Measurements from ENCODE around the gene HP1BP3. TPM values are rescaled to one million over a fixed set of nuclear protein-coding genes. Genes with fewer than 3 reads are reported as not detected.

Gene HP1BP3
- total RNA-seq, 1 experiment from 2014 or later = 207 TPM

DNA sequence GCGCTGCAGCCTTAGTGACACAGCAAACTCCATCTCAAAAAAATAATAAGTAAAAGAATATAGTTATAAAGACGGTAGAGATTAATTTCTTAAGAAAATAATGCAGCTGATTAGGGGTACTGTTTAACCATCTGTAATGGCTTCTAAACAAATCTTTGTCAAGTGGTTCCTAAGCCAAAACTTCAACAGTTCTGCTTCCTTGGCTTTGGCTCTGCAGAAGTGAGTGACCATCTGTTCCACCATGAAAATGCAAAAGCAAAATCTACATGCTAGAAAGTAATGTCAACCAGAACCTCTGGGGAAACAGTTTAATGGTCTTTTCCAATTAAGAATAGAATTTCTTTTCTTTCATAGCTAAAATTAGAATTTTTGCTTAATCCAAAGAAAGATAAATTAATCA lies 46.3 kb downstream of the HP1BP3 start:
- no peak for TF ChIP-seq EGR1 (IDR thresholded peaks at IDR 0.05; ENCODE audit: low read depth)
- no peak for TF ChIP-seq ZNF274 (IDR thresholded peaks at IDR 0.05; ENCODE audit: low read depth, low read length)
- TF ChIP-seq CEBPB (IDR thresholded peaks at IDR 0.05; ENCODE audit: low read depth) = no peak
- TF ChIP-seq, protein P1, sequence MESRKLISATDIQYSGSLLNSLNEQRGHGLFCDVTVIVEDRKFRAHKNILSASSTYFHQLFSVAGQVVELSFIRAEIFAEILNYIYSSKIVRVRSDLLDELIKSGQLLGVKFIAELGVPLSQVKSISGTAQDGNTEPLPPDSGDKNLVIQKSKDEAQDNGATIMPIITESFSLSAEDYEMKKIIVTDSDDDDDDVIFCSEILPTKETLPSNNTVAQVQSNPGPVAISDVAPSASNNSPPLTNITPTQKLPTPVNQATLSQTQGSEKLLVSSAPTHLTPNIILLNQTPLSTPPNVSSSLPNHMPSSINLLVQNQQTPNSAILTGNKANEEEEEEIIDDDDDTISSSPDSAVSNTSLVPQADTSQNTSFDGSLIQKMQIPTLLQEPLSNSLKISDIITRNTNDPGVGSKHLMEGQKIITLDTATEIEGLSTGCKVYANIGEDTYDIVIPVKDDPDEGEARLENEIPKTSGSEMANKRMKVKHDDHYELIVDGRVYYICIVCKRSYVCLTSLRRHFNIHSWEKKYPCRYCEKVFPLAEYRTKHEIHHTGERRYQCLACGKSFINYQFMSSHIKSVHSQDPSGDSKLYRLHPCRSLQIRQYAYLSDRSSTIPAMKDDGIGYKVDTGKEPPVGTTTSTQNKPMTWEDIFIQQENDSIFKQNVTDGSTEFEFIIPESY (IDR thresholded peaks at IDR 0.05; ENCODE audit: extremely low read depth, insufficient replicate concordance, low read length) = no peak
- TF ChIP-seq SP1 (IDR thresholded peaks at IDR 0.05; ENCODE audit: low read depth) = no peak
- no peak for TF ChIP-seq JUND (IDR thresholded peaks at IDR 0.05)
- TF ChIP-seq EZH2phosphoT487 (IDR thresholded peaks at IDR 0.05; ENCODE audit: borderline replicate concordance) = no peak
- no peaks in the 10 kb centered on the region for H3K9me3 ChIP-seq (ENCODE audit: control insufficient read depth in 1 of 2, insufficient read depth in 1 of 2, low read depth in 1 of 2, low read length in 2 of 2)
- no peak overlapping the region for H3K9ac ChIP-seq (ENCODE audit: low read length)
- no TSS peak for BruUV-seq (replicated peaks)
- ChIA-PET RAD21 (ENCODE audit: low non-redundant PET in 1 of 2, low total read pairs in 2 of 2, uncharacterized antibody in 2 of 2, unreplicated experiment in 2 of 2) (no interaction called here), CTCF (interaction anchor here (1.2 kb wide), 1 partner anchor 44 kb away, joined by 3 read pairs; no protein-coding TSS in a partner anchor), POLR2A (no interaction called here)
- no peaks in the 10 kb centered on the region for H3K9me2 ChIP-seq (ENCODE audit: insufficient read depth)
- peaks cover 43 to 71% of the 10 kb centered on the region in 2 experiments for H3K36me3 ChIP-seq (ENCODE audit: control insufficient read depth in 1 of 2, insufficient read depth in 2 of 2, low read length in 2 of 2)
- H3K79me2 ChIP-seq (ENCODE audit: insufficient read depth, low read length) = peaks cover 24% of the 10 kb centered on the region
- H2AFZ ChIP-seq (ENCODE audit: low read depth, low read length, poor library complexity, severe bottlenecking) = no peak overlapping the region
- H4K20me1 ChIP-seq (ENCODE audit: insufficient read depth) = 0 out of 2 replicates have a peak, but pooled peaks cover 12% of the 10 kb centered on the region
- ATAC-seq (no peak), DNase-seq (ENCODE audit: low read depth, low spot score) (no peak)
- H3K4me1 ChIP-seq (ENCODE audit: control insufficient read depth in 1 of 2, insufficient read depth in 2 of 2, low read length in 2 of 2) = no peaks in the 10 kb centered on the region; a peak in 1 of 4 replicates
- no peak overlapping the region for H3K27ac ChIP-seq (ENCODE audit: low read depth, low read length)
- intact Hi-C loops (cut with micrococcal nuclease) = no loop called here
- no peak overlapping the region for H3K4me2 ChIP-seq (ENCODE audit: low read length)
- H3K4me3 ChIP-seq (replicated peaks in 1 of 2; ENCODE audit: low read depth in 1 of 2, low read length in 2 of 2) = no peak overlapping the region
- no peaks in the 10 kb centered on the region for H3K27me3 ChIP-seq (ENCODE audit: insufficient read depth, low read length)

DNA sequence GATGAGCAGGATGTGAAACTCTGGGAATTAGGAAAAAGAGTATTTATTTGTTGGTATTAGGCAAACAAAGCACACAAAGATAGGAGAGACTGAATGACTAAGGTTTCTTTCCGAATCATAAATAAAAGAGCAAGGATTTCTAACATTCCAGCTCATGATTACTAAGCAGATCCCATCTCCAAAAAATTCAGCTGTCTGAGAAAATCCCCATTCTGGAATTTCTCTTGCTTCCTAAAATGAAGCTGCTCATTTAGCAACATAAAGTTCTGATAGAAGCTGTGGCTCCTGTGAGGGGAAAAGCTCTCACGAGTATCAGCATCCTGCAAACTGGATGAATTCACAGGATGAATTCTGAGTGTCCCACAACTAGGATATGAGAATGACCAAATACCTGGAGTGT lies 47.9 kb downstream of the HP1BP3 start:
- TF ChIP-seq POLR2A (IDR thresholded peaks at IDR 0.05; ENCODE audit: borderline replicate concordance, extremely low read depth, insufficient read depth, insufficient read length) (no peak), ZNF274 (IDR thresholded peaks at IDR 0.05; ENCODE audit: low read depth, low read length) (no peak), EZH2phosphoT487 (IDR thresholded peaks at IDR 0.05; ENCODE audit: borderline replicate concordance) (no peak), CBX3 (IDR thresholded peaks at IDR 0.05; ENCODE audit: low read depth) (no peak), SRF (IDR thresholded peaks at IDR 0.05; ENCODE audit: low read depth) (no peak)

More for the DNA sequence above, 47.9 kb downstream of the HP1BP3 start:
- Histone ChIP-seq H3K79me2 (ENCODE audit: insufficient read depth, low read length) (peaks cover 19% of the 10 kb centered on the region), H3K27me3 (ENCODE audit: insufficient read depth, low read length) (no peaks in the 10 kb centered on the region), H3K4me3 (replicated peaks in 1 of 2; ENCODE audit: low read depth in 1 of 2, low read length in 2 of 2) (no peak overlapping the region), H3K4me1 (ENCODE audit: control insufficient read depth in 1 of 2, insufficient read depth in 2 of 2, low read length in 2 of 2) (peaks cover 0 to under 1% of the 10 kb centered on the region in 2 experiments; a peak in 3 of 4 replicates), H4K20me1 (ENCODE audit: insufficient read depth) (0 out of 2 replicates have a peak, but pooled peaks cover 12% of the 10 kb centered on the region), H3K9ac (ENCODE audit: low read length) (no peak overlapping the region), H2AFZ (ENCODE audit: low read depth, low read length, poor library complexity, severe bottlenecking) (no peak overlapping the region), H3K9me2 (ENCODE audit: insufficient read depth) (no peaks in the 10 kb centered on the region), H3K36me3 (ENCODE audit: control insufficient read depth in 1 of 2, insufficient read depth in 2 of 2, low read length in 2 of 2) (peaks cover 27 to 56% of the 10 kb centered on the region in 2 experiments), H3K4me2 (ENCODE audit: low read length) (no peak overlapping the region), H3K27ac (ENCODE audit: low read depth, low read length) (no peak overlapping the region), H3K9me3 (ENCODE audit: control insufficient read depth in 1 of 2, insufficient read depth in 1 of 2, low read depth in 1 of 2, low read length in 2 of 2) (no peaks in the 10 kb centered on the region)
- DNase-seq (ENCODE audit: low read depth, low spot score) (no peak), ATAC-seq (no peak)
- ChIA-PET RAD21 (ENCODE audit: low non-redundant PET in 1 of 2, low total read pairs in 2 of 2, uncharacterized antibody in 2 of 2, unreplicated experiment in 2 of 2) (no interaction called here), CTCF (interaction anchor here (0.9 kb wide), 1 partner anchor 42 kb away, joined by 4 read pairs; no protein-coding TSS in a partner anchor), POLR2A (no interaction called here)
- intact Hi-C loops (cut with micrococcal nuclease) = no loop called here
- BruUV-seq (replicated peaks) = no TSS peak

All from HCT116 (cell line).